ENCODE measurements around the gene PI4KA. TPM values are rescaled to one million over a fixed set of nuclear protein-coding genes. Genes with fewer than 3 reads are reported as not detected.
A peak's percentile ranks its signal among the peaks of the same experiment; 100 is the strongest.

PI4KA gene
- total and polyA plus RNA-seq, 4 donors, result 35.4 to 107 (median 50.3) TPM

GRCh38 chr22:20802452-20802851 is 56.2 kb downstream of the PI4KA start:
- 87% methylated on average over 6 of the region's 6 CpGs for WGBS, 2 donors
- DNase-seq (no peak), ATAC-seq (ENCODE audit: insufficient read depth, low FRiP score) (no peak)
- no peak overlapping the region for H3K4me3 ChIP-seq
- no peak overlapping the region for H3K27ac ChIP-seq (ENCODE audit: low read depth in 1 of 2, low read length in 1 of 2)
- no peak overlapping the region for H3K9ac ChIP-seq (ENCODE audit: insufficient read depth in 1 of 2, low read length in 2 of 2)
- no peaks in the 10 kb centered on the region for H3K27me3 ChIP-seq (ENCODE audit: control insufficient read depth in 3 of 3, insufficient read depth in 3 of 3, low read length in 2 of 3)
- no peak for TF ChIP-seq CTCF (IDR thresholded peaks at IDR 0.05; ENCODE audit: control extremely low read depth, extremely low read depth)
- peaks cover 8 to 68% (median 20%) of the 10 kb centered on the region in 4 donors for H3K36me3 ChIP-seq (ENCODE audit: control insufficient read depth in 4 of 4, insufficient read depth in 4 of 4, low read length in 4 of 4)
- H3K4me1 ChIP-seq (ENCODE audit: control insufficient read depth in 5 of 5, insufficient read depth in 5 of 5, low read length in 5 of 5), result peaks cover 0 to 4% (median 0%) of the 10 kb centered on the region in 5 donors
- no peaks in the 10 kb centered on the region for H3K9me3 ChIP-seq (ENCODE audit: control insufficient read depth in 4 of 4, insufficient read depth in 3 of 4, low read length in 3 of 4)

- no peaks in the 10 kb centered on the region for H3K9me3 ChIP-seq (ENCODE audit: control insufficient read depth in 4 of 4, insufficient read depth in 3 of 4, low read length in 3 of 4)
- no peak for TF ChIP-seq CTCF (IDR thresholded peaks at IDR 0.05; ENCODE audit: control extremely low read depth, extremely low read depth)
- DNase-seq (peak; percentile 33 to 62 (median 46)), ATAC-seq (ENCODE audit: insufficient read depth, low FRiP score) (no peak)
- 89 to 90% methylated on average over 8 of the region's 8 CpGs for WGBS, 2 donors
- no peak overlapping the region for H3K9ac ChIP-seq (ENCODE audit: insufficient read depth in 1 of 2, low read length in 2 of 2)
- no peaks in the 10 kb centered on the region for H3K27me3 ChIP-seq (ENCODE audit: control insufficient read depth in 3 of 3, insufficient read depth in 3 of 3, low read length in 2 of 3)
- H3K27ac ChIP-seq (ENCODE audit: low read depth in 1 of 2, low read length in 1 of 2), result no peak overlapping the region
- H3K36me3 ChIP-seq (ENCODE audit: control insufficient read depth in 4 of 4, insufficient read depth in 4 of 4, low read length in 4 of 4), result peaks cover 2 to 65% (median 17%) of the 10 kb centered on the region in 4 donors
- no peak overlapping the region for H3K4me3 ChIP-seq
- peaks cover 0 to 4% (median 0%) of the 10 kb centered on the region in 5 donors for H3K4me1 ChIP-seq (ENCODE audit: control insufficient read depth in 5 of 5, insufficient read depth in 5 of 5, low read length in 5 of 5)
These were observed 59.2 kb downstream of the PI4KA start for GRCh38 chr22:20799449-20799848.

- no peak overlapping the region for H3K27ac ChIP-seq (ENCODE audit: low read depth in 1 of 2, low read length in 1 of 2)
- no peaks in the 10 kb centered on the region for H3K27me3 ChIP-seq (ENCODE audit: control insufficient read depth in 3 of 3, insufficient read depth in 3 of 3, low read length in 2 of 3)
- WGBS, 2 donors, result 94 to 95% methylated on average over 10 of the region's 10 CpGs
- no peak overlapping the region for H3K9ac ChIP-seq (ENCODE audit: insufficient read depth in 1 of 2, low read length in 2 of 2)
- no peak for TF ChIP-seq CTCF (IDR thresholded peaks at IDR 0.05; ENCODE audit: control extremely low read depth, extremely low read depth)
- no peaks in the 10 kb centered on the region for H3K9me3 ChIP-seq (ENCODE audit: control insufficient read depth in 4 of 4, insufficient read depth in 3 of 4, low read length in 3 of 4)
- H3K4me1 ChIP-seq (ENCODE audit: control insufficient read depth in 5 of 5, insufficient read depth in 5 of 5, low read length in 5 of 5), result peaks cover 0 to 4% (median 0%) of the 10 kb centered on the region in 5 donors
- H3K36me3 ChIP-seq (ENCODE audit: control insufficient read depth in 4 of 4, insufficient read depth in 4 of 4, low read length in 4 of 4), result peaks cover 2 to 60% (median 15%) of the 10 kb centered on the region in 4 donors
- no peak overlapping the region for H3K4me3 ChIP-seq
- no peak for DNase-seq
- ATAC-seq (ENCODE audit: insufficient read depth, low FRiP score), result no peak
These were observed 59.6 kb downstream of the PI4KA start for GRCh38 chr22:20798974-20799373.

- no peak overlapping the region for H3K27ac ChIP-seq (ENCODE audit: low read depth in 1 of 2, low read length in 1 of 2)
- no peak for ATAC-seq (ENCODE audit: insufficient read depth, low FRiP score)
- TF ChIP-seq CTCF (IDR thresholded peaks at IDR 0.05; ENCODE audit: control extremely low read depth, extremely low read depth), result no peak
- peaks cover 0 to 4% (median 0%) of the 10 kb centered on the region in 5 donors for H3K4me1 ChIP-seq (ENCODE audit: control insufficient read depth in 5 of 5, insufficient read depth in 5 of 5, low read length in 5 of 5)
- DNase-seq, result no peak
- H3K4me3 ChIP-seq, result no peak overlapping the region
- no peaks in the 10 kb centered on the region for H3K27me3 ChIP-seq (ENCODE audit: control insufficient read depth in 3 of 3, insufficient read depth in 3 of 3, low read length in 2 of 3)
- WGBS, 2 donors, result 93 to 96% methylated on average over 5 of the region's 5 CpGs
- no peak overlapping the region for H3K9ac ChIP-seq (ENCODE audit: insufficient read depth in 1 of 2, low read length in 2 of 2)
- peaks cover 2 to 52% (median 15%) of the 10 kb centered on the region in 4 donors for H3K36me3 ChIP-seq (ENCODE audit: control insufficient read depth in 4 of 4, insufficient read depth in 4 of 4, low read length in 4 of 4)
- no peaks in the 10 kb centered on the region for H3K9me3 ChIP-seq (ENCODE audit: control insufficient read depth in 4 of 4, insufficient read depth in 3 of 4, low read length in 3 of 4)
These were observed 60.4 kb downstream of the PI4KA start for GRCh38 chr22:20798218-20798617.

All from lung (tissue), 12 donors.